ENCODE measurements around the gene QPCTL.
A peak's percentile ranks its signal among the peaks of the same experiment; 100 is the strongest.

QPCTL gene

DNA sequence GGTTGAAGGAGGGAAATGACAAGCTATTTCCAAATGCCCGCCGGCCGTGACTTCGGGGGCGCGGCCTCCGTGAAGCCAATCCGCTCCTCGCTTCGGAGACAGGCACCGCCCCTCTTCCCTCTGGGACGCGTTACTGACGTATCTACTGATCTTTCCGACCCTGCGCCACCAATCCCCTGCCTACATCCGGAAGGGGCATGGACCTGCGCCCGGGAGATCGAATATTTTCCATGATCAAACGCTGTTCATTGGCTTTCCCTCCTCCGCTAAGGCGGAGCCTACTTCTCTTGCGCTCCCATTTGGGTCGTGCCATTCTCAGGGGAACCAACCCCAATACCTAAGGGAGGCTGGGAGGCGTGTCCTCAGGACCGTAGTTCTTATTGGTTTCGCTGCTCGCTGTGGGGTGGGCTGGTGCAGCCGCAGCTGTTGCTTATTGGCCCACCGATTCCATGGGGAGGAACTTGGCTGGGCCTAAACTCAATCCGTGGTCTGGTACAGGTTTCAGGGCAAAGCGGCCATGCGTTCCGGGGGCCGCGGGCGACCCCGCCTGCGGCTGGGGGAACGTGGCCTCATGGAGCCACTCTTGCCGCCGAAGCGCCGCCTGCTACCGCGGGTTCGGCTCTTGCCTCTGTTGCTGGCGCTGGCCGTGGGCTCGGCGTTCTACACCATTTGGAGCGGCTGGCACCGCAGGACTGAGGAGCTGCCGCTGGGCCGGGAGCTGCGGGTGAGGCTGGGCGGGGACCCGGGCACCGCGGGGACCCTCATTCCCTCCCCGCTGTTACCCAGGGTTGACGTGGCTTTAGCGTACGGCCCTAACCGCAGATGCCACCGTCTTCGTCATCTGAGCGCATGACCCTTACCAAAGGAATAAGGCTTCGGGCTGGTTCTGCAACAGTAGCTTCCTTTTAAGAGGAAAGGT, at the start of gene QPCTL:
Gene QPCTL (plus strand): TSS at position 480 of the 919 bp plus-strand sequence. CDS start 38 bp downstream, at position 518.
- peak; percentile 99 for DNase-seq

DNA sequence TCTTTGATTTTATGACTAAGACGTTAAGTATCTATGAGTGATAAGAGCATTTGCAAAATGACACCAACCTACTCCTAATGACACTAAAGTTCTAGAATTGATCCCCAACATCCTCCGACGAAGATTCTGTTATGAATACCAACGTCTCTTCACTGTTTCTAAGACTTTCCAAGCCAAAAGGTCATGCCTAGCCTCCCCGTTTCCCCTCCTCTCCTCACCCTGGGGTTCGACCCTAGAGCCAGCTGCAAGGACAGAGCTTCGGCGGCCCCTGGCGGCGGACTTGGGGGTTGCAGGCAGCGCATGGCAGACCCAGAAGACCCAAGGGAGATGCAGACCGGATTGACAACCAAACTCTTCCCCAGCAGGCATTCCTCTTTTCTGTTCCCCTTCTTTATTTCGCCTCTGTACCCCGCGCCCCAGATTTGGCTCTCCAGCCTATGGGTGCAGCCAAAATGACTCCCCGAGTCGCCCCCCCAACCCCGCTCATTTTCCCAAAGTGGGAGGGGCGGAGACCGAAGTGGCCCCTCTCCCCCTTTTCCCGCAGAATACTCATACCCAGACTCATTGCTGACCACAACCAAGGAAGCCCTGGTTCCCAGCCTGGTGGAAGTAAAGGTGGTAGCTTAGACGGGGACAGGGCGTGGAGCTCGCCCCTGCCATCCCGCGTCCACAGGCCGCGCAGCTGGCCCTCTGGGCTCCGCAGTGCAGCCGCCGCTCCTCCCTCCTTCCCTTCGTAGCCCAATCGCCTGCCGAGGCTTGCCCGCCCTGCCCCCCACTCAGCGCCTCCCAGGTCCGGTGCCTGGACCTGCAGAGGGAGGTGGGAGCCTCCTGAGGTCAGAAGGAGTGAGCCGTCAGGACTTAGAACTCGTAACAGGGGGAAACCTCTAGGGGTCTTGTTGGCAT, 49.2 kb upstream of the QPCTL start:
- peak; percentile 53 to 87 for DNase-seq

DNA sequence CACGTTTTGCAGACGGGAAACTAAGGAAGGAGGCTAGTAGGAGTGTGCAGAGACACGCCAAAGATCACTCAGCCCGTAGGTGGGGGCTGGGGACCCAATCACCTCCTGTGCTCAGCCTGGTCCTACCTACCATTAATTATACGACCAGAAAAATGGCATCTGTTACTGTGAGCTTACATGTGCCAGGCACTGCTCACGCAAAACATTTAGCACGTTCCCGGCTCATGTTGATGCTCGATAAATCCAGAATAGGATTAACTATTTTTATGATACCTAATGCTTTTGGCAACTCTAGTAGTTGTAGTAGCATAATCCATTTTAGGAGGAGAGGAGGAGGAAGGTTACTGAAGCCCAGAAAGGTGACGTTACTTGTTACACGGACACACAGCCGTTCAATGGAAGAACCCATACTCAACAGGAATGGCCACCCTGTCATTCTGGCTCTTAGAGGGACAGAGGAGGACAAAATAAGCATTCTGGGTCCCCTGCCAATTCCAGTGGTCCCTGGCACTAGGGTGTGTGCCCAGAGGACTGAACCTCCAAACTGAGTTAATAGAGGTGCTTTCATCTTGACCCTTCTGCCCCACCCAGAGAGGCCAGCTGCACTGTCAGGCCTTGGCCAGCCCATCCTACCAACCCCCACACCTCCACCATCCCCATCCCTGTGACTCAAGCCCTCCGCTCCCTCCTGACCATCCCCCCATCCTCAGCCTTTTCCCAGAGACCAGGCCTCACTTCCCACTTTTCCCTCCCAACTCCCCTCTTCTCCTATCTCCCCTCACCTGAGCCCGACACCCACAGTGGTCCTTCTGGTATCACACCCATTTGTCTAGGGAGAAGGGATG, 48.3 kb upstream of the QPCTL start:
- no peak for DNase-seq

DNA sequence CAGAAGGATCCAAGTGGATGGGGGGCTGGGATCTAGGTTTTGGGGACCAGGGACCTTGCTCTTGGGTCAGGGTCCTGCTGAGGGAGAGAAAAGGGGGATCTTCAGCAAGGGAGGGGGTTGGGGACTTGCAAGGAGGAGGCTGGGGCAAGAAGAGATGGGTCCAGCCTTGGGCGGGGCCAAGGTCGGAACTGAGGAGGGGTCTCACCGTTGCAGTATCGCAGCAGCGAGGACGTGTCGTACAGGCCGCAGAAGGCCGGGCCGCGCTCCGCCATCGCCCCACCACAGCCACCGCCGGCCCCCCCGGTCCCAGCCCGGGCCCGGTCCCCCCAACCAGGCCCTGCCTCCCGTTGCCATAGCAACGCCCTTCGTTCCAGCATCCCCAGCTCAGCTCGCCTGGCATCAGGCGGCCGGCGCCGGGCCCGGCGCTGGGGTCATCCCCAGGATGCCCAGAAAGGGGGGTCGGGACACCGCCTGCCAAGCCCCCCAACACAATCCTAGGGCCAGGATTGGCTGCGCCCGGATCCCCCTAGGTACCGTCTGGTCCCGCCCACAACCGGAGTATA, 47.3 kb upstream of the QPCTL start:
- DNase-seq, result no peak

DNA sequence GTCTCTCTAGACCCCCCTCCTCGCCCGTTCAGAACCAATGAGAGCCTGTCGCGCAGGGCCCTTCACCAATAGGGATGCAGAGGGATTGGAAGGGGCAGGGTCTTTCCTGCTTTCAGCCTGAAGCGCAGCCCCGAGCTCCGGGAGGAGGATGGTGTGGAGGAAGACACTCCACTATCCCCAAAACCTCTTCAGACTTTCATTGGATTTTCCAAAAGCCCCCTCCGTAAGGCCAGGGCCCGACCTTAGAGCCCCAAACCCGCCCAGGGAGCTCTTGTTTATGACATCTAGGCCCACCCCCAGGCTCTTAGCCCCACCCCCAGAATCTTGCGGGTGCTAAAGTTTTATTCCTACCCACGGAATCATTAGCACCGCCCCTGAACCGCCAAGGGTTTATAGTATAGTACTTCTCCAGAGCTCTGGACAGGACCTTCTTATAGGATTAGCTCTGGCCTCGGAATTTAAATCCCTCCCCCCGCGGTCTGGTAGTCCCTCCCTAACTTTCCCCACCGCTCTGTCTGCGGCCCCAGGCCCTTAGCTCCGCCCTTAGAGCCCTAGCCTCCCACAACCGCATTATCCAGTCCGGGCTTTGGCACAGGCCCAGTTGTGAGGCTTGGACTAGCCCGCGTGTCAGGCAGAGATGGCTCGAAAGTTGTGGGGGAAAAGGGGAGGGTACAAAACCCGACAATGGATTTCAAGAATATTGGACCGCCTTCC, 46.7 kb upstream of the QPCTL start:
- DNase-seq, result peak; percentile 88 to 96

GRCh38 chr19:45646345-45646698, 46.1 kb upstream of the QPCTL start:
- no peak for DNase-seq

DNA sequence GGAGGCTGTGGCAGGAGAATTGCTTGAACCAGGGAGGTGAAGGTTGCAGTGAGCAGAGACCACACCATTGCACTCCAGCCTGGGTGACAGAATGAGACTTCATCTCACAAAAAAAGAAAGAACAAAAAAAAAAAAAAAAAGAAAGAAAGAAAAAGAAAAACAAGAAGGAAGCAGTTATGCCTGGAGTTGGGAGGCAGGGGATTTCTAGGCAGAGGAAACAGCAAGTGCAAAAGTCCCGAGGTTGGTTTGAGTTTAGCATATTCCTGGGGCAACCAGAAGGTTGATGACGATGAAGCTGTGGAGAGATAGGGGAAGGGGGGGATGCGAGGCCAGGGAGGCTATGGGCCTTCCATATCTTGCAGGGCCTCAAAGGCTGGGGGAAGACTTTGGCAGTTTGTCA, 41.7 kb upstream of the QPCTL start:
- DNase-seq, result no peak

DNA sequence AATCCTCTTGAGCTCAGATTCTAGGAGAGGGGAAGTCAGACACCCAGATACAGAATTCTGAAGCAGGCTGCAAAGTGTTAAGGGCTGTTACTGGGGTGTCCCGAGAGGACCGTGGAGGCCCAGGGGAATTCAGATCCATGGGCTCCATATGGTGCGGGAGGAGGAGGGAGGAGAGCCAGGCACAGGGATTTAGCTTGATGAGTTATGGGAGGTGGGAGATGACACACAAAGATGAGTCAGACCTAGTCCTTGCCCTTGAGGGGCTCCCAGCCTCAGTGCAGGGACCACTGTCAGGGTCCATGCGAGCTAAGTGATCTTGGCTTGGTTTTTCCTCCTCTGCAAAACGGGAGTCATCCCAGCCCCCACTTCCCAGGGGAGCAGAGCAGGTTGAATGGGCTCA, 38.8 kb upstream of the QPCTL start:
- DNase-seq, result no peak

DNA sequence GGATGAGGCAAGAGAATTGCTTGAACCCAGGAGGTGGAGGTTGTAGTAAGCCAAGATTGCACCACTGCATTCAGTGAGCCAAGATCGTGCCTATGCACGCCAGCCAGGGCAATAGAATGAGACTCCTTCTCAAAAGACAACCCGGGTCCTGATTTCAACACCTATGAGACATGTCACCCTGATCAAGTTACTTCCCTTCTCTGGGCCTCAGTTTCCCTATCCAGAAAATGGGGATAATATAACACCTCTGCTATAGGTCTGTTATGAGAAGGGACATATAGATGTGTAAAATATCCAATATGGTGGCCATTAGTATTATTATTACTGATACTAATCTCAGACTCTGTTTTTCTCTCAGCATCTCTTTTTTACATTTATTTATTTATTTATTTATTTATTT, 37.4 kb upstream of the QPCTL start:
- DNase-seq, result no peak

GRCh38 chr19:45657520-45658167, 34.8 kb upstream of the QPCTL start:
- DNase-seq, result no peak

GRCh38 chr19:45659096-45659729, 33.3 kb upstream of the QPCTL start:
- no peak for DNase-seq

DNA sequence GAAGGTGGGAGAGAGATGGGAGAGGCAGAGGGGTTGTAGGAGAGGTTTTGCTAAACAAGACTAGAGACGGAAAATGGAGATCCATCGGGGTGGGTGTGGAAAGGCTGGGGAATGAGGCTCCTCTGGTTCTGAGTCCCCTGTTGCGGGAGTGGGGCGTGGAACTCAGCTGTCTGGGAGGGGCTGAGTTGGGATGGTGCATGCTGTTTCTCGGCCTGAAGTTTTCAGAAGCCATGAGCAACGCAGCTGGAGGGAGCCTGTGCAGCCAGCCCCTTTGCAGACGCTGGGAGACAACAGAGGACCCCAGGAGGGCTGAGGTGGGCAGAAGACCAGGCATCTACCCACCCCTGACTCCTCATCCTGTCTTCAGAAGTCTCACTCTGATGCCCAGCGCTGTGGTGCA, 31.8 kb upstream of the QPCTL start:
- DNase-seq, result no peak

DNA sequence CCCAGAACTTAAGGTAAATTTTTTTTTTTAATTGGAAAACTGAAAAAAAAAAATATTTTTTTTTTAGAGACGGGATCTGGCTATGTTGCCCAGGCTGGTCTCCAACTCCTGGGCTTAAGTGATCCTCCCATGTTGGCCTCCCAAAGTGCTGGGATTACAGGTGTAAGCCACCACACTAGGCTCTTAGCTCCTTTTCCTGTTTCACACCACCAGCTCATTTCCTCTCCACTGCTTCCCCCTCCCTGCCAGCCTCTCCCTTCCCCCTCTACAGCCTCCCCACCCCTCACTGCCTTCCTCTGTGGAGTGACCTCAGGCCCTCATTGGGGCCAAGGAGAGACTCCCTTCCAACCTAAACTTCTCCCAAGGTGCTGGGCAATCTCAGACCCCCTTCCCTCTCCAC, 28.7 kb upstream of the QPCTL start:
- DNase-seq, result no peak

GRCh38 chr19:45664575-45664974, 27.9 kb upstream of the QPCTL start:
- no peak for DNase-seq

GRCh38 chr19:45667620-45668341, 24.7 kb upstream of the QPCTL start, which contains the start of gene GIPR:
Gene GIPR (plus strand): TSS chr19:45668221. CDS start chr19:45669521, 1,300 bp downstream.
- peak in 1 of 2 experiments; percentile 61 for DNase-seq

DNA sequence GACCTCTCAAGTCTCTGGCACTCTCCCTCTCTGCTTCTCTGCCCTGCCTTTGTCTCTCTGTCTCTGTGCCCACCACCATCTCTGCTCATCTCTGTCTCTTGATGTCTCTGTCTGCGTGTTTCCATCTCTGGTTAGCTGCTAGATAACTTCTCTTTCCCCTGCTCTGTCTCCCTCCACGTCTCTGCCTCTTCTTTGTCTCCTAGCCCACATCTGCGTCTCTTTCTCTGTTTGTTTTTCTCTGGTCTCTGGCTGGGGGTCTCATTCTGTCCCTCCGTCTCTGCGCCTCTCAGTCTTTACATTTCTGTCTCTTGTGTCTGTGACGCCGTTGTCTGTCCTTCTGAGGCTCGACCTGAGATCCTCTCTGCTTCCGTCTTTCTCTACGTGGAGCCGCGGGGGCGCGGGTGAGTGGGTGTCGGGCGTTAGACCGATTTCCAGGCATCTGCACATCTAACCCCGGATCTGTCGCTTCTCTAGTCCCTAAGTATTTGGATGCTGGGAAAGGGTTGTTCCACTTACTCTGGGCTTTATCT, 24.1 kb upstream of the QPCTL start:
- no peak for DNase-seq

DNA sequence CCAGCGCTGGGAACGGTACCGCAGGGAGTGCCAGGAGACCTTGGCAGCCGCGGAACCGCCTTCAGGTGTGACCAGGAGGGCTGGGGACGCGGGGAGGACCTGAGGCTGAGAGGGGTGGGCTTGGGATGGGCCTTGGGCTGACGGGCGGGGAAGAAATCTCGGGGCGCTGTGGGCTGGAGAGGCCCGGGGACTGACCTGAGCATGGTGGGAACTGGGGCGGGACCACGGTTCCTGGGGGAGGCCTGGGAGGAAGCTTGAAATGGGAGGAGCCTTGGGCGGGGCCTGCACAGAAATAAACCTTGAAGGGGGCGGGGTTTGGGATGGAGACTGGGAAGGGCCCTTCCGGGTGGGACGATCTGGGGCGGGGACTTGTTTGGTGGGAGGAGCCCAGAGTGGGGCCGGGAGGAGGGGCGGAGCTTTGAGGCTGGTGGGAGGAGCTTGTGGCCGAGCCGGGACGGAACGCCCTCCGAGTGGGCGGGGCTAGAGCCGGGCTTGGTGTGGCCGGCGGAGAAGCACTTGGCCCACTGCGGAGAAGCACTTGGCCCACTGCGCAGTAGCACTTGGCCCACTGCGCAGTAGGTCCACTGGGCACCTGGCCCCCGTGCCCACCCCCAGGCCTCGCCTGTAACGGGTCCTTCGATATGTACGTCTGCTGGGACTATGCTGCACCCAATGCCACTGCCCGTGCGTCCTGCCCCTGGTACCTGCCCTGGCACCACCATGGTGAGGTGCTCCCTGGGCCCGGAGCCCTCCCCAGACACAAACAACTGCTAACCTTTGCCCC, 21.6 kb upstream of the QPCTL start:
- peak; percentile 45 to 91 for DNase-seq

DNA sequence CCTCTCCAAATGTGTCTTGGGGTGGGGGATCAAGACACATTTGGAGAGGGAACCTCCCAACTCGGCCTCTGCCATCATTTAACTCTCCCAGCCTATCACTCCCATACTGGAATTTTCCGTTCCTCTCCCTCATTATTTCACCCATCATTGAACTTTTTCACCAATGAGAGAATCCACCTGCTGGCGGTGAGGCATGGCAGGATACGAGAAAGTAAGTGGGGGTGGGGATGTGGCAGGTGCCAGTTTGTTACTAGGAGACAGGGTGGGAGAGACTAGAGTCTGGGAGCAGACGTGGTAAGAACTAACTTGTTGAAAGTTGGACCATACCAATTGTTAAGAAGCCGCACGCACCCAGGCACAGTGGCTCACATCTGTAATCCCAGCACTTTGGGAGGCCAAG, 17.5 kb upstream of the QPCTL start:
- DNase-seq, result peak; percentile 13 to 50

- DNase-seq, result peak in 1 of 2 experiments; percentile 58
These were observed 15.6 kb upstream of the QPCTL start for GRCh38 chr19:45676851-45677263.
